Activated CD4-positive, alpha-beta T cell treated with anti-CD3 and anti-CD28 coated beads, Interleukin-2, amount 10 ng/mL, durations not matched to agents 24 days and 14 days (primary cell): ENCODE data around the gene ULBP2. TPM values are rescaled to one million over a fixed set of nuclear protein-coding genes. Genes with fewer than 3 reads are reported as not detected.
A peak's percentile ranks its signal among the peaks of the same experiment; 100 is the strongest.
"Not testable (repeated sequence)": the region's sequence is repeated elsewhere in the genome, so short reads cannot be mapped to it uniquely, and the experiment has no call there.

Experiments
- DNase-seq: peaks from one replicate; pipeline ENCODE4 v3.0.0; 2022
- H3K27ac Mint-ChIP-seq: one replicate; pipeline ENCODE4 v1.8.0; 2022; ENCODE audit warnings: mild to moderate bottlenecking, mixed read lengths
- H3K27me3 Mint-ChIP-seq: one replicate; pipeline ENCODE4 v1.8.0; 2022; ENCODE audit warnings: mixed read lengths
- H3K36me3 Mint-ChIP-seq: one replicate; pipeline ENCODE4 v1.8.0; 2022; ENCODE audit warnings: low read depth, mild to moderate bottlenecking, mixed read lengths
- H3K4me1 Mint-ChIP-seq: one replicate; pipeline ENCODE4 v1.8.0; 2021; ENCODE audit warnings: mixed read lengths
- H3K4me3 Mint-ChIP-seq: one replicate; pipeline ENCODE4 v1.8.0; 2022; ENCODE audit warnings: mild to moderate bottlenecking, moderate library complexity, mixed read lengths
- H3K9me3 Mint-ChIP-seq: one replicate; pipeline ENCODE4 v1.8.0; 2021; ENCODE audit warnings: mixed read lengths
- intact Hi-C: fragments of 100-400 bp; cut with micrococcal nuclease; formaldehyde crosslinking; loops from one replicate; pipeline ENCODE4 v1.15.1; 2023
- total RNA-seq: library from RNA; stranded (reverse); gene quantifications from 2 replicates; pipeline ENCODE4 v1.2.3, GENCODE V29; 2022

ULBP2 gene
- total RNA-seq, 1 donor from 2014 or later, result 0.40 TPM

DNA sequence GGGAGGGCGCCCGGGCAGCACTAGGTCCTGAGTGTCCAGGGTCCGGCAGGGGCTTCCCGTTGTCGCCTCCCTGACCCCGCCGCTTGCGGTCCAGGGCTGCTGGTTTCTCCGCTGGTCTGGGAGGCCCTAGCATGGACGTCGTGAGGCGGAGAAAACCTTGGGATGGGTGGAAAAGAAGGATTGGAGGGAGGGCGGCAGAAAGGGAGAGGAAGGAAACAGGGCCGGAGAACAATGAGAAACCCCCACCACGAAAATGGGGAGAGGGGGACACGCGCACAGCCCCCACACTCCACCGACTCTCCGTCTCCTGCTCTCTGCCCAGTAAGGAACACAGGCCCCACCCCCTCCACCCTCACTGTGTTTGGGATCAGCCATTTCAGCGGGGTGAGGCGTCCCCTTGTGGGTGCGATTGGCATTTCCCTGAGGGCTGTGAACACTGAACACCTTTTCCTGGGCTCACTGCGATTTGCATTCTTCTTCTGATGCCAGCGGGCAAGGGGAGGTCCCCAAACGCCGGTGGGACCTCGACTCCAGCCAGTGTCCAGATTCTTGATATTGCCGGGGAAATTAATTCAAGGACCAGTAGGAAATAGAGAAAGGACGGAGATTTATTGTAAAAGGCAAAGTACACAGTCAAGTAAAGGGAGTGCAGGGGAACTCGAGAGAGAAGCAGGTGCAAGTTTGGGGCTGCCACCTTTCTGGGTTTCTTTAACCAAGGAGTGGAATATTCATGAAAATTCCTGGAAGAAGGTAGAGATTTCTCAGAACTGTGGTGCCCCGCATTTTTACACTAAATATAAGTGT, 15.6 kb upstream of the ULBP2 start:
- Mint-ChIP-seq H3K4me3 (peak overlapping the region; percentile 76), H3K36me3 (no peaks in the 10 kb centered on the region), H3K9me3 (no peaks in the 10 kb centered on the region), H3K27me3 (peaks cover 87% of the 10 kb centered on the region), H3K4me1 (peaks cover 20% of the 10 kb centered on the region), H3K27ac (no peak overlapping the region)
- intact Hi-C loops, result loop anchor here (1.0 to 2.0 kb wide), 2 partner anchors 92 to 201 kb away; no protein-coding TSS in a partner anchor
- peak; percentile 94 for DNase-seq

DNA sequence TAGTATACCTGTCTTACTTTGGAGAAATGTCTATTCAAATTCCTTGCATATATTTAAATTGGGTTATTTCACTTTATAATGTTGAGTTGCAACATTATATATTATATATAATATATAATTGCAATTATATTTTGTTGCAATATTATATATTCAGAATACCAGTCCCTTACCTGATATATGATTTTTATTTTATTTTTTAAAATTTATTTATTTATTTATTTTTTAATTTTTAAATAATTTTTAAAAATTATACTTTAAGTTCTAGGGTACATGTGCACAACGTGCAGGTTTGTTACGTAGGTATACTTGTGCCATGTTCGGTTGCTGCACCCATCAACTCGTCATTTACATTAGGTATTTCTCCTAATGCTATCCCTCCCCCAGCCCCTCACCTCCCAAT, 14.8 kb upstream of the ULBP2 start:
- H3K27ac Mint-ChIP-seq, DNase-seq, intact Hi-C loops, H3K4me3 Mint-ChIP-seq, H3K9me3 Mint-ChIP-seq, H3K36me3 Mint-ChIP-seq: not testable (repeated sequence)
- Mint-ChIP-seq H3K4me1 (peaks cover 20% of the 10 kb centered on the region), H3K27me3 (peaks cover 87% of the 10 kb centered on the region)

DNA sequence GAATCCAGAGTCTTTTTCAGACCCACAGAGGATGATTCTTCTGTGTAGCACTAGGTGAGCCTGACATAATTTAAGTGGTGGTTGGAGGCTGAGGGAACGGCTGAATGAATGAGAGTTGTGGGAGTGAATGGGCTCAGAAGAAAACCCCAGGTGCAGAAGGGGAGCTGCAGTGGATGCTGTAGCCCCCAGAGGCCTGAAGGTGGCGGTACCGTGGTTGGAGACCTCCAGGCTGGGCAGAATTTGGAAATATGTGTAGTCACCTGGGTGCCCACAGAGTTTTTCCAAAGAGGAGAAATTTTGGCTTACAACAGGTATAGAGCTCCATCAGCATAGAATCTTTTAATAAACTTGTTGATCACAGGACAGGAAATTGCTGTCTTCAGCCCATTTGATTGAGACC, 12.4 kb upstream of the ULBP2 start:
- intact Hi-C loops, result no loop called here

DNA sequence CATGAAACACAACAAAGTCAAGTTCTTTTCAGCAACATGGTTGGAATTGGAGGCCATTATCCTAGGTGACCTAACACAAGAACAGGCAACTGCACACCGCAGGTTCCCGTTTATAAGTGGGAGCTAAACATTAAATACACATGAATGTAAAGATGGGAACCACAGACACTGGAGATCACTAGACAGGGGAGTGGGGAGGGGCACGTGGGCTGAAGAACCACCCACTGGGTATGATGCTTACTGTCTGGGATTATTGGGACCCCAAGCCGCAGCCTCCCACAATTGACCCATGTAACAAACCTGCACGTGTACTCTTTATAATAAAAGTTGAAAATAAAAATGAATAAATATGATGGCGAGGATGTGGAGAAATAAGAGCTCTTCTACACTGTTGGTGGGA, 10.3 kb upstream of the ULBP2 start:
- intact Hi-C loops, result loop anchor here (5.0 to 10.0 kb wide), 2 partner anchors 466 to 883 kb away; no protein-coding TSS in a partner anchor
- no peak overlapping the region for H3K4me3 Mint-ChIP-seq
- no peak for DNase-seq
- H3K4me1 Mint-ChIP-seq, result peaks cover 13% of the 10 kb centered on the region
- no peaks in the 10 kb centered on the region for H3K36me3 Mint-ChIP-seq
- H3K27me3 Mint-ChIP-seq, result peaks cover 88% of the 10 kb centered on the region
- H3K9me3 Mint-ChIP-seq, result no peaks in the 10 kb centered on the region
- H3K27ac Mint-ChIP-seq, result no peak overlapping the region

More for the DNA sequence above, 12.4 kb upstream of the ULBP2 start:
- no peak for DNase-seq
- Mint-ChIP-seq H3K4me3 (no peak overlapping the region), H3K9me3 (no peaks in the 10 kb centered on the region), H3K36me3 (no peaks in the 10 kb centered on the region), H3K27me3 (peaks cover 83% of the 10 kb centered on the region), H3K27ac (no peak overlapping the region), H3K4me1 (peaks cover 12% of the 10 kb centered on the region)

DNA sequence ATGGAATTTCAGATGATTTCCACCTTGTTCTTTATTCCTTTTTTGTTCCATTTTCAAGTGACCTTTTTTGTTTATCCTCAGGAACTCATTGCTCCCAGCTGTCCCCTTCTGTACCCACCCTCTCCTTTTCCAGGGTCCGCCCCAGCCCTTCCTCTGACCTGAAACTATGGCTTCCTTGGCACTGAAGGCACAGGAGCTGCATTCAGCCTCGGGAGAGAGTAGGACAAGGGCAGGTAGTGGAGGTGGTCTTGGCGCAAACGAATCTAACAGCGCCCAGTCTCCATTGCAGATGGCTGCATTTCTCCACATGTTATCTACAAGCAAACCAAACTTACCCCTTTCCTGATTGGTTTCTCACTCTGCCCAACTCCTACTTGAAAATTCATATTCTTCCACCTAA, 8.8 kb upstream of the ULBP2 start:
- no peaks in the 10 kb centered on the region for H3K9me3 Mint-ChIP-seq
- peaks cover 92% of the 10 kb centered on the region for H3K27me3 Mint-ChIP-seq
- peaks cover 15% of the 10 kb centered on the region for H3K4me1 Mint-ChIP-seq
- no peaks in the 10 kb centered on the region for H3K36me3 Mint-ChIP-seq
- no peak overlapping the region for H3K27ac Mint-ChIP-seq
- DNase-seq, result no peak
- intact Hi-C loops, result loop anchor here (5.0 to 10.0 kb wide), 2 partner anchors 464 to 882 kb away; no protein-coding TSS in a partner anchor
- H3K4me3 Mint-ChIP-seq, result no peak overlapping the region

DNA sequence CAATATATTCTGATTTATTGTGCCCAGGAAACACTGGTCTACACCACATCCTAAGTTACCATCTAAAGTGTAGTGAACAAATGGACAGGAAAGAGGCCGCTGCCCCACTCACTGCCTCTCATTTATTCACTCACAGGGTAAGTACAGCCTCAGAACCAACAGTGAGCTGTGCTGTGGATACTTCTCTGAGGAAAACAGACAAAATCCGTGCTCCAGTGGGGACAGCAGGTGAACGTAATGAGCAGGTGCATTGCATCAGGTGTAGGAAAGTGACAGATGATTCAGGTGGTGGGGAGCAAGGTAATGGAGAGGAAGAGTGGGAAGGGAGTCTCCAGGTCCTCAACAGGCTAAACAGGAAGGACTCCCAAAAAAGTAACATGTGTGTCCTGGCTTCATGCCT, 8.4 kb upstream of the ULBP2 start:
- no peak overlapping the region for H3K4me3 Mint-ChIP-seq
- intact Hi-C loops, result loop anchor here (5.0 to 10.0 kb wide), 2 partner anchors 464 to 881 kb away; no protein-coding TSS in a partner anchor
- no peak for DNase-seq
- H3K27me3 Mint-ChIP-seq, result peaks cover 91% of the 10 kb centered on the region
- no peak overlapping the region for H3K27ac Mint-ChIP-seq
- no peaks in the 10 kb centered on the region for H3K36me3 Mint-ChIP-seq
- no peaks in the 10 kb centered on the region for H3K9me3 Mint-ChIP-seq
- H3K4me1 Mint-ChIP-seq, result peaks cover 17% of the 10 kb centered on the region

DNA sequence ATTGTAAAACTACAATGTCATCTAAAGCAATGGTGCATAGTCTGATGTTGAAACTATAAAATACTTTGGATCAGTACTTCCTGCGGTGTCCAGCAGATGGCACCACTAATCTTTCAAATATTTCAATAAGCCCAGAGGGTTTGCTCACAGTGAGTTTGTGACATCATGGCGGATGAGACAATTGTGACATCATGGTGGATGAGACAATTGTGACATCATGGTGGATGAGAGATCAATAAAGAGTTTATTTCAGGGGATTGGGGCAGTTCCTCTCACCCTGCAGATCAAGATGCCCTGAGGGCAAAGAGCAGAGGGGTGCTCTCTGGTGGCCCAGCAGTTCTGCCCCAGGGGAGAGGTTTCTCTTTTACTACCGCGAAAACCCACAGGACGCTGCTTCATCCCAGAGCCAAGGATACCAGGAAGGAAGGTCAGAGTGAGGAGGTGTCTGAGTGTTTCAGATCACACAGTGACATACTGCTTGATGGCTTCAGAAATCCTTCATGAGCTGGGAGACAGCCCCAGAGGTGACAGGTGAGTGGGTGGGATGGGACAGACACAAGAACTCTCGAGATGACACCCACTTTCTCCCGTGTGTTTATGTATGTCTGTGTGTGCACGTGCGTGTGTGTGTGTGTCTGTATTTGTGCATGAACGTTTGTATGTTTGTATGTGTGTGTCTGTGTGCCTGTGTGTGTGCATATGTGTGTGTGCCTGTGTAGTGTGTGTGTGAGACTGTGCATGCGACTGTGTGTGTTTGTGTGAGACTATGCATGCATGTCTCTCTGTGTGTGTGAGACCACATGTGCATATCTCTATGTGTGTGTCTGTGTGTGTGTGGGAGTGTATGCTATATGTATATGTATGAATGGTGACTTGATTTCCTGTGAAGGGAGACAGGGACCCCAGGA, 7.3 kb upstream of the ULBP2 start:
- Mint-ChIP-seq H3K27ac (no peak overlapping the region), H3K4me3 (no peak overlapping the region)

DNA sequence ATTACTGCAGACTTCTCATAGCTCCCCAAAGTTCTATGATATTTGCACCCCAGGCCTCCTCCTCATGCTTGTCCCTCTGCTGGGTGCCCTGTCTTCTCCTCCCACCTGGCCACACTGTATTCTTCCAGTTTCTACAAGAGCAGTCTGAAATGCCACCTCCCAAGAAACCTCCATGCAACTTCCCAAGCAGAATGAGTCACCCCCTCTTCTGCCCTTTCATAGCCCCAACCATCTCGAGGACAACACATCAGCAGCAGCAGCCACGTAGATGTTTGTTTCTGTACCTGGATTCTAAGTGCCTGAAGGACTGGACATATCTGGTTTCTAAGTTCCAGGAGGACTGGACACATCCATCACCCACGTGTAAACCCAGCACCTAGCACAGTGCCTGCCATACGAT, 6.6 kb upstream of the ULBP2 start:
- Mint-ChIP-seq H3K36me3 (no peaks in the 10 kb centered on the region), H3K27ac (no peak overlapping the region), H3K27me3 (peaks cover 87% of the 10 kb centered on the region), H3K4me3 (no peak overlapping the region), H3K4me1 (peaks cover 30% of the 10 kb centered on the region), H3K9me3 (no peaks in the 10 kb centered on the region)
- intact Hi-C loops, result loop anchor here (2.0 to 10.0 kb wide), 2 partner anchors 16 to 880 kb away; no protein-coding TSS in a partner anchor
- DNase-seq, result no peak

More for the DNA sequence above, 7.3 kb upstream of the ULBP2 start:
- Mint-ChIP-seq H3K4me1 (peaks cover 25% of the 10 kb centered on the region), H3K27me3 (peaks cover 88% of the 10 kb centered on the region), H3K36me3 (no peaks in the 10 kb centered on the region), H3K9me3 (no peaks in the 10 kb centered on the region)
- intact Hi-C loops, result loop anchor here (1.0 to 10.0 kb wide), 4 partner anchors 16 to 880 kb away; no protein-coding TSS in a partner anchor
- DNase-seq, result peak; percentile 92

DNA sequence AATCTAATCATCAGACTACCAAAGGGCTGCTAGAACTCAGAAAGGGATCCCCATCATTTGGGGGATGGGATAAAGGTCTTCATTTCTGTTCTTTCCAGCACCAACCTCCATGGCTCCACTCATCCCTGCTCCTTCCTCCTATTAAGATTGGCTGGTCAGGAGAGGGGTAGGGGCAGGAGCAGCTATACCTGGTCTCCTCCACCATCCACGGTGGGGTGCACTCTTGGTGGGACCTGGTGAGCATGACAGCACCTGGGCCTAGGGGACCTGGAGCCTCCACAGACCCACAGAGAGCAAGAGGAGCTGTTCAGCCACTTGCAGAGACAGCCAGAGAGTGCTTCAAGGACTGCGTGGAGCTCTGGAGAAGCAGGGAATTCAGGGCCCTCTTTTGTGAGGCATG, 6.1 kb upstream of the ULBP2 start:
- Mint-ChIP-seq H3K27ac (no peak overlapping the region), H3K4me3 (no peak overlapping the region)

DNA sequence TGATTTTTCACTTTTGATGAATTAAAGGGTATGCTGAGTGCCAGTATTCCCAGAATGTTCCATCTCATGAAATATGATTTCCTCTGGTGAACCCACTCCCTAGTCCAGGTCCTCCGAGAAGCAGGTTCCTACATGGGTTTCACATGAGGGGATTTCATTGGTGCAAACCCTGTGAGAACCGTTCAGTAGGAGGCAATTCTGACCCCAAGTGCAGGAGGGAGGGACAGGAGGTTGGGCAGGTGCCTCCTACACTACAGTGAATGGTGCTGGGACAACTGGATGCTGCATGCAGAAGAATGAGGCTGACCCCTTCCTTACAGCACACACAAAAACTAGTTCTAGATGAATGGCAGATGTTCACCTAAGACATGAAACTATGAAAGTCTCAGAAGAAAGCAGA, 5.1 kb upstream of the ULBP2 start:
- intact Hi-C loops, result loop anchor here (10.0 kb wide), 1 partner anchor 878 kb away; no protein-coding TSS in a partner anchor
- Mint-ChIP-seq H3K36me3 (peaks cover 2% of the 10 kb centered on the region), H3K27ac (no peak overlapping the region), H3K4me3 (no peak overlapping the region), H3K4me1 (peaks cover 39% of the 10 kb centered on the region), H3K27me3 (peaks cover 84% of the 10 kb centered on the region), H3K9me3 (no peaks in the 10 kb centered on the region)
- no peak for DNase-seq

More for the DNA sequence above, 6.1 kb upstream of the ULBP2 start:
- H3K9me3 Mint-ChIP-seq, result no peaks in the 10 kb centered on the region
- no peak for DNase-seq
- H3K36me3 Mint-ChIP-seq, result peaks cover 2% of the 10 kb centered on the region
- H3K4me1 Mint-ChIP-seq, result peaks cover 34% of the 10 kb centered on the region
- intact Hi-C loops, result loop anchor here (2.0 to 10.0 kb wide), 2 partner anchors 15 to 879 kb away; no protein-coding TSS in a partner anchor
- peaks cover 87% of the 10 kb centered on the region for H3K27me3 Mint-ChIP-seq

DNA sequence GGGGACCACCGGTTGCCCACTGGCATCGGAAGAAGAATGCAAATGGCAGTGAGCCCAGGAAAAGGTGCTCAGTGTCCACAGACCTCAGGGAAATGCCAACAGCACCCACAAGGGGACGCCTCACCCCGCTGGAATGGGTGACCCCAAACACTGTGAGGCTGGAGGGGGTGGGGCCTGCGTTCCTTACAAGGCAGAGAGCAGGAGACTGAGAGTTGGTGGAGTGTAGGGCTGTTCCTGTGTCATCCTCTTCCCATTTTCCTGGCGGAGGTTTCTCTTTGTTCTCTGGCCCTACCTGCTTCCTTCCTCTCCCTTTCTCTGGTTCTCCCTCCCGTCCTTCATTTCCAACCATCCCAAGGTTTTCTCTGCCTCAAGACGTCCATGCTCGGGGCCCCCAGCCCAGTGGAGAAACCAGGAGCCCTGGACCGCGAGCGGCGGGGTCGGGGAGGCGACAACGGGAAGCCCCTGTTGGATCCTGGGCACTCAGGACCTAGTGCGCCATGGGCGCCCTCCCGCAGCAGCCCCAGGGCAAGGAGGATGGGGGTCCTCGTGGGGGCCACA, 3.7 kb upstream of the ULBP2 start:
- not testable (repeated sequence) for H3K9me3 Mint-ChIP-seq, H3K36me3 Mint-ChIP-seq, DNase-seq
- Mint-ChIP-seq H3K4me3 (peak overlapping the region; percentile 79), H3K4me1 (peaks cover 45% of the 10 kb centered on the region), H3K27ac (peak overlapping the region; percentile 34), H3K27me3 (peaks cover 86% of the 10 kb centered on the region)
- intact Hi-C loops, result loop anchor here (2.0 to 10.0 kb wide), 3 partner anchors 53 to 877 kb away; no protein-coding TSS in a partner anchor

DNA sequence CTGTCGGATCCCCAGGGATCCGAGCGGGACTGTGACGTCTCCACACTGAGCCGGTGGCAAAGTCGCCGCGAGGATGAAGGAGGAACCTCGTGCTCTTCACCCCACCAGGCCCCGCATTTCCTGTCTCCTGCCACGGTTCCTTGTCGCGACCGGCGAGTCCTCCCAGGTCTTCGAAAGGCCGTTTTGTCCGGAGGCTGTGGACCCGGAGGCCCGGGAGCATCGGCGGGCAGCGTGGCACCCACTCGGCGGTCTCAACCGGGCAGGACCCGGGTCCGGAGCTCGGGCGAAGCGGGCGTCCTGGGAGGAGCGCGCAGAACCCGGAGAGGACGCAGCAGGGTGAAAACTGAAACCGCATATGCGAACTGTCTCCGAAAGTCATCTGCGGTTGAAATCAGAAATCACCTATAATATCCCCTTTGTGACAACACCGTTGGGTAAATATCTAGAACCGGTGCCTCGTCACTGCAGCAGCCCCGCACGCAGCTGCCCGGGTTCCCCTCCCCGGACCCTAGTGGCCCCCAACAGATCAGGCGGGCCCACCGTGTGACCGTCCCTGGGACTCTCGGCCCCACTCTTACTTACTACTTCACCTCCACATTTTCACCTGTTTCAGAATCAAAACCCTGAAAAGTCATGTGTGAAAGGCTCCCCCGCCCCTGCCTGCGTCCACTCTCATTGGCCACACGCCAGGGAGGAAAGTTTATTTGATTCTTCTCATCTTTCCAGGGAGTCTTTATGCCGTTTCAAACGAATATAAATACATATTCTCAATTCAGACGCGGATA, 3.1 kb upstream of the ULBP2 start:
- Mint-ChIP-seq H3K4me3 (peak overlapping the region; percentile 79), H3K9me3 (no peaks in the 10 kb centered on the region), H3K27me3 (peaks cover 85% of the 10 kb centered on the region), H3K4me1 (peaks cover 45% of the 10 kb centered on the region), H3K36me3 (peaks cover 2% of the 10 kb centered on the region), H3K27ac (peak overlapping the region; percentile 54)
- DNase-seq, result peak; percentile 86
- intact Hi-C loops, result loop anchor here (2.0 to 10.0 kb wide), 3 partner anchors 52 to 876 kb away; no protein-coding TSS in a partner anchor

DNA sequence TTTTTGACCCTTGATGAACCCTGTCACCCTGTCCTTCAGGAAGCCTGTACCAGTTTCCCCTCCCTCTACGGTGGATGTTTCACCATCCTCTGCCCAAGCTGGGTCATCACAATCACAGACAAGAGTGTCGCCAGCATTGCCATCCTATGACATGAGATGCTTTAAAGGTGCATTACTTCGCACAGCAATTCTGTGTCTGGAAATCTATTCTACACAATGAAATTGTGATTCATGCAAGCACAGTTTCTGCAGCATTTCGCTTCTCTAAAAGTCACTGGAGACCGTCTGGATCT, 2.5 kb upstream of the ULBP2 start:
- peaks cover 43% of the 10 kb centered on the region for H3K4me1 Mint-ChIP-seq
- peak overlapping the region; percentile 54 for H3K27ac Mint-ChIP-seq
- intact Hi-C loops, result loop anchor here (2.0 to 10.0 kb wide), 3 partner anchors 51 to 875 kb away; no protein-coding TSS in a partner anchor
- DNase-seq, result no peak
- peaks cover 2% of the 10 kb centered on the region for H3K36me3 Mint-ChIP-seq
- no peaks in the 10 kb centered on the region for H3K9me3 Mint-ChIP-seq
- peaks cover 85% of the 10 kb centered on the region for H3K27me3 Mint-ChIP-seq
- H3K4me3 Mint-ChIP-seq, result peak overlapping the region; percentile 79
